ENCODE results near the gene GPR61. TPM values are rescaled to one million over a fixed set of nuclear protein-coding genes. Genes with fewer than 3 reads are reported as not detected.

The GPR61 gene
- total RNA-seq, 3 donors from 2014 or later = not detected

GRCh38 chr1:109565241-109565640, 25.6 kb downstream of the GPR61 start:
- H3K4me1 Mint-ChIP-seq (ENCODE audit: low read depth) = peaks cover 53% of the 10 kb centered on the region

GRCh38 chr1:109566982-109567381, 27.3 kb downstream of the GPR61 start:
- Mint-ChIP-seq H3K4me1 (ENCODE audit: low read depth) (peaks cover 40% of the 10 kb centered on the region), H3K9me3 (no peaks in the 10 kb centered on the region), H3K27me3 (ENCODE audit: low read depth) (no peaks in the 10 kb centered on the region), H3K4me3 (no peak overlapping the region), H3K36me3 (ENCODE audit: insufficient read depth) (no peaks in the 10 kb centered on the region)
- ATAC-seq = no peak
- no peak for DNase-seq

More at GRCh38 chr1:109565241-109565640, 25.6 kb downstream of the GPR61 start:
- DNase-seq (no peak), ATAC-seq (no peak)
- Mint-ChIP-seq H3K36me3 (ENCODE audit: insufficient read depth) (no peaks in the 10 kb centered on the region), H3K27me3 (ENCODE audit: low read depth) (no peaks in the 10 kb centered on the region), H3K4me3 (no peak overlapping the region), H3K9me3 (no peaks in the 10 kb centered on the region)

GRCh38 chr1:109567877-109568672, 28.4 kb downstream of the GPR61 start:
- Mint-ChIP-seq H3K27me3 (ENCODE audit: low read depth) (no peaks in the 10 kb centered on the region), H3K4me3 (no peak overlapping the region), H3K4me1 (ENCODE audit: low read depth) (peaks cover 40% of the 10 kb centered on the region), H3K9me3 (no peaks in the 10 kb centered on the region), H3K36me3 (ENCODE audit: insufficient read depth) (no peaks in the 10 kb centered on the region)
- DNase-seq (no peak), ATAC-seq (no peak)

GRCh38 chr1:109569323-109569722, 29.7 kb downstream of the GPR61 start:
- ATAC-seq (no peak), DNase-seq (no peak)
- H3K36me3 Mint-ChIP-seq (ENCODE audit: insufficient read depth) = no peaks in the 10 kb centered on the region
- no peaks in the 10 kb centered on the region for H3K9me3 Mint-ChIP-seq
- H3K27me3 Mint-ChIP-seq (ENCODE audit: low read depth) = no peaks in the 10 kb centered on the region
- no peak overlapping the region for H3K4me3 Mint-ChIP-seq
- H3K4me1 Mint-ChIP-seq (ENCODE audit: low read depth) = peaks cover 35% of the 10 kb centered on the region

GRCh38 chr1:109570414-109570813, 30.7 kb downstream of the GPR61 start:
- ATAC-seq (no peak), DNase-seq (no peak)
- H3K27me3 Mint-ChIP-seq (ENCODE audit: low read depth) = no peaks in the 10 kb centered on the region
- H3K9me3 Mint-ChIP-seq = no peaks in the 10 kb centered on the region
- H3K4me3 Mint-ChIP-seq = no peak overlapping the region
- H3K36me3 Mint-ChIP-seq (ENCODE audit: insufficient read depth) = peaks cover 5% of the 10 kb centered on the region
- H3K4me1 Mint-ChIP-seq (ENCODE audit: low read depth) = peaks cover 27% of the 10 kb centered on the region

- H3K4me3 Mint-ChIP-seq = no peak overlapping the region
- H3K36me3 Mint-ChIP-seq (ENCODE audit: insufficient read depth) = peaks cover 8% of the 10 kb centered on the region
- ATAC-seq = no peak
- peaks cover 15% of the 10 kb centered on the region for H3K4me1 Mint-ChIP-seq (ENCODE audit: low read depth)
- DNase-seq = no peak
- H3K9me3 Mint-ChIP-seq = no peaks in the 10 kb centered on the region
- no peaks in the 10 kb centered on the region for H3K27me3 Mint-ChIP-seq (ENCODE audit: low read depth)
Measured at GRCh38 chr1:109573785-109574184, 34.1 kb downstream of the GPR61 start.

GRCh38 chr1:109578947-109579443, 39.3 kb downstream of the GPR61 start:
- Mint-ChIP-seq H3K27me3 (ENCODE audit: low read depth) (no peaks in the 10 kb centered on the region), H3K4me3 (no peak overlapping the region), H3K9me3 (no peaks in the 10 kb centered on the region), H3K4me1 (ENCODE audit: low read depth) (no peaks in the 10 kb centered on the region), H3K36me3 (ENCODE audit: insufficient read depth) (peaks cover 29% of the 10 kb centered on the region)
- DNase-seq (no peak), ATAC-seq (no peak)

GRCh38 chr1:109579491-109579890, 39.8 kb downstream of the GPR61 start:
- Mint-ChIP-seq H3K4me1 (ENCODE audit: low read depth) (no peaks in the 10 kb centered on the region), H3K4me3 (no peak overlapping the region), H3K27me3 (ENCODE audit: low read depth) (no peaks in the 10 kb centered on the region), H3K36me3 (ENCODE audit: insufficient read depth) (peaks cover 29% of the 10 kb centered on the region), H3K9me3 (no peaks in the 10 kb centered on the region)
- ATAC-seq = no peak
- DNase-seq = no peak

- no peak for DNase-seq
- Mint-ChIP-seq H3K9me3 (no peaks in the 10 kb centered on the region), H3K27me3 (ENCODE audit: low read depth) (no peaks in the 10 kb centered on the region), H3K4me1 (ENCODE audit: low read depth) (no peaks in the 10 kb centered on the region), H3K4me3 (no peak overlapping the region), H3K36me3 (ENCODE audit: insufficient read depth) (peaks cover 35% of the 10 kb centered on the region)
- ATAC-seq = no peak
Measured at GRCh38 chr1:109582021-109582420, 42.3 kb downstream of the GPR61 start.

- Mint-ChIP-seq H3K4me3 (no peak overlapping the region), H3K4me1 (ENCODE audit: low read depth) (no peaks in the 10 kb centered on the region), H3K27me3 (ENCODE audit: low read depth) (no peaks in the 10 kb centered on the region), H3K9me3 (no peaks in the 10 kb centered on the region), H3K36me3 (ENCODE audit: insufficient read depth) (peaks cover 47% of the 10 kb centered on the region)
- no peak for ATAC-seq
- no peak for DNase-seq
Measured at GRCh38 chr1:109584766-109585165, 45.1 kb downstream of the GPR61 start.

GRCh38 chr1:109586055-109586454, 46.4 kb downstream of the GPR61 start:
- Mint-ChIP-seq H3K27me3 (ENCODE audit: low read depth) (no peaks in the 10 kb centered on the region), H3K9me3 (no peaks in the 10 kb centered on the region), H3K4me1 (ENCODE audit: low read depth) (no peaks in the 10 kb centered on the region), H3K36me3 (ENCODE audit: insufficient read depth) (peaks cover 42% of the 10 kb centered on the region), H3K4me3 (no peak overlapping the region)
- ATAC-seq = no peak
- no peak for DNase-seq

- H3K9me3 Mint-ChIP-seq = no peaks in the 10 kb centered on the region
- ATAC-seq (no peak), DNase-seq (no peak)
- no peaks in the 10 kb centered on the region for H3K27me3 Mint-ChIP-seq (ENCODE audit: low read depth)
- no peak overlapping the region for H3K4me3 Mint-ChIP-seq
- peaks cover 56% of the 10 kb centered on the region for H3K36me3 Mint-ChIP-seq (ENCODE audit: insufficient read depth)
- peaks cover 2% of the 10 kb centered on the region for H3K4me1 Mint-ChIP-seq (ENCODE audit: low read depth)
Measured at GRCh38 chr1:109589177-109589576, 49.5 kb downstream of the GPR61 start.

- ATAC-seq (no peak), DNase-seq (no peak)
- Mint-ChIP-seq H3K27me3 (ENCODE audit: low read depth) (no peaks in the 10 kb centered on the region), H3K36me3 (ENCODE audit: insufficient read depth) (peaks cover 53% of the 10 kb centered on the region), H3K4me1 (ENCODE audit: low read depth) (peaks cover 2% of the 10 kb centered on the region), H3K4me3 (no peak overlapping the region), H3K9me3 (no peaks in the 10 kb centered on the region)
Measured at GRCh38 chr1:109589679-109590078, 50.0 kb downstream of the GPR61 start.

GRCh38 chr1:109592916-109593315, 53.2 kb downstream of the GPR61 start:
- H3K9me3 Mint-ChIP-seq = no peaks in the 10 kb centered on the region
- peaks cover 46% of the 10 kb centered on the region for H3K36me3 Mint-ChIP-seq (ENCODE audit: insufficient read depth)
- peaks cover 2% of the 10 kb centered on the region for H3K4me1 Mint-ChIP-seq (ENCODE audit: low read depth)
- ATAC-seq (no peak), DNase-seq (no peak)
- H3K27me3 Mint-ChIP-seq (ENCODE audit: low read depth) = no peaks in the 10 kb centered on the region
- no peak overlapping the region for H3K4me3 Mint-ChIP-seq

GRCh38 chr1:109595531-109595930, 55.9 kb downstream of the GPR61 start:
- no peak for DNase-seq
- Mint-ChIP-seq H3K27me3 (ENCODE audit: low read depth) (no peaks in the 10 kb centered on the region), H3K4me1 (ENCODE audit: low read depth) (peaks cover 2% of the 10 kb centered on the region), H3K9me3 (no peaks in the 10 kb centered on the region), H3K36me3 (ENCODE audit: insufficient read depth) (peaks cover 34% of the 10 kb centered on the region), H3K4me3 (no peak overlapping the region)
- no peak for ATAC-seq
